GM23338 (cell line): ENCODE data around the gene MIER2. TPM values are rescaled to one million over a fixed set of nuclear protein-coding genes. Genes with fewer than 3 reads are reported as not detected.
"Not testable (repeated sequence)": the region's sequence is repeated elsewhere in the genome, so short reads cannot be mapped to it uniquely, and the experiment has no call there.

Experiments used
- ATAC-seq: fragments of 200-7000 bp; cut with Tn5 transposase; 3 replicates; pipeline ENCODE4 v1.9.1; 2020
- DNase-seq: peaks from one replicate; pipeline ENCODE4 v3.0.0-alpha.2; 2015; ENCODE audit warnings: low spot score
- H2AFZ ChIP-seq: fragments of 200-600 bp; sonication (generic); 2 replicates; pipeline ENCODE4 v1.8.0; 2016; ENCODE audit warnings: antibody characterized with exemption, mild to moderate bottlenecking, moderate library complexity
- H3F3A ChIP-seq: fragments of 200-600 bp; sonication (generic); replicated peaks from 2 replicates; pipeline ENCODE4 v1.8.0; 2017; ENCODE audit warnings: antibody characterized with exemption, mixed run types, low read depth
- H3K27ac ChIP-seq: fragments of 200-600 bp; sonication (generic); 2 replicates; pipeline ENCODE4 v1.6.1; 2016; ENCODE audit warnings: low read depth
- H3K27me3 ChIP-seq: fragments of 200-600 bp; sonication (generic); 2 replicates; pipeline ENCODE4 v1.8.0; 2016; ENCODE audit warnings: mild to moderate bottlenecking, mixed run types, moderate library complexity; ENCODE audit not compliant: insufficient read depth
- H3K36me3 ChIP-seq: fragments of 200-600 bp; sonication (generic); 2 replicates; pipeline ENCODE4 v1.8.0; 2016; ENCODE audit warnings: mild to moderate bottlenecking; ENCODE audit not compliant: insufficient read depth
- H3K4me1 ChIP-seq: fragments of 200-600 bp; sonication (generic); 2 replicates; pipeline ENCODE4 v1.8.0; 2016; ENCODE audit warnings: mild to moderate bottlenecking, moderate library complexity; ENCODE audit not compliant: insufficient read depth
- H3K4me2 ChIP-seq: fragments of 200-600 bp; sonication (generic); 2 replicates; pipeline ENCODE4 v1.7.1; 2017; ENCODE audit warnings: mixed run types
- H3K4me3 ChIP-seq: fragments of 200-600 bp; sonication (generic); 2 replicates; pipeline ENCODE4 v1.6.1; 2016; ENCODE audit warnings: mixed run types
- H3K79me2 ChIP-seq: fragments of 200-600 bp; sonication (generic); replicated peaks from 2 replicates; pipeline ENCODE4 v1.8.0; 2017; ENCODE audit warnings: mild to moderate bottlenecking; ENCODE audit not compliant: insufficient read depth
- H3K9me2 ChIP-seq: fragments of 200-600 bp; sonication (generic); 2 replicates; pipeline ENCODE4 v1.8.0; 2017; ENCODE audit not compliant: insufficient read depth
- H4K20me1 ChIP-seq: fragments of 200-600 bp; sonication (generic); replicated peaks from 2 replicates; pipeline ENCODE4 v1.8.0; 2017; ENCODE audit warnings: mild to moderate bottlenecking; ENCODE audit not compliant: insufficient read depth
- H3K27ac Mint-ChIP-seq: 2 replicates; pipeline ENCODE4 v1.8.0; 2020; ENCODE audit warnings: inconsistent platforms, mild to moderate bottlenecking, moderate library complexity, mixed read lengths
- H3K27me3 Mint-ChIP-seq: 3 replicates; pipeline ENCODE4 v1.8.0; 2022; ENCODE audit warnings: low read depth, mild to moderate bottlenecking, moderate library complexity, mixed read lengths, inconsistent platforms; ENCODE audit not compliant: insufficient read depth, poor library complexity
- H3K36me3 Mint-ChIP-seq: 3 replicates; pipeline ENCODE4 v1.8.0; 2021; ENCODE audit warnings: low read depth, mild to moderate bottlenecking, inconsistent platforms, moderate library complexity, mixed read lengths
- H3K4me1 Mint-ChIP-seq: 3 replicates; pipeline ENCODE4 v1.8.0; 2020; ENCODE audit warnings: mild to moderate bottlenecking, inconsistent platforms, mixed read lengths
- H3K4me3 Mint-ChIP-seq: 3 replicates; pipeline ENCODE4 v1.8.0; 2021; ENCODE audit warnings: moderate library complexity, mild to moderate bottlenecking, inconsistent platforms, mixed read lengths
- H3K9me3 Mint-ChIP-seq: 3 replicates; pipeline ENCODE4 v1.8.0; 2020; ENCODE audit warnings: moderate library complexity, mild to moderate bottlenecking, inconsistent platforms, mixed read lengths
- ETS1 ChIP-seq: IDR thresholded peaks from 2 replicates; pipeline ENCODE4 v1.6.1; 2016; ENCODE audit warnings: antibody characterized with exemption
- EZH2phosphoT487 ChIP-seq: fragments of 200-600 bp; sonication (generic); IDR thresholded peaks from one replicate; pipeline ENCODE4 v1.8.1; 2018; ENCODE audit warnings: antibody characterized with exemption; ENCODE audit not compliant: unreplicated experiment
- POLR2AphosphoS5 ChIP-seq: IDR thresholded peaks from 2 replicates; pipeline ENCODE4 v1.6.1; 2016; ENCODE audit warnings: antibody characterized with exemption, low read depth
- STAT1 ChIP-seq: IDR thresholded peaks from one replicate; pipeline ENCODE4 v1.6.1; 2016; ENCODE audit warnings: antibody characterized with exemption; ENCODE audit not compliant: unreplicated experiment
- ZNF331 ChIP-seq: fragments of 250-450 bp; sonication (Bioruptor Pico); IDR thresholded peaks from 2 replicates; pipeline ENCODE4 v1.5.0; 2020; ENCODE audit warnings: low read depth, mild to moderate bottlenecking, moderate library complexity
- ZNF462 ChIP-seq: fragments of 250-450 bp; sonication (Bioruptor Pico); IDR thresholded peaks from 2 replicates; pipeline ENCODE4 v1.5.0; 2020; ENCODE audit warnings: mild to moderate bottlenecking, moderate library complexity
- polyA plus RNA-seq: library from polyadenylated mRNA; unstranded; fragments of >200 nt; fragmentation: Nextera tagmentation; extraction: Ambion mirVana; gene quantifications from 2 replicates; pipeline ENCODE4 v1.2.1, GENCODE V29; 2016
- total RNA-seq: library from RNA; depleted of rRNA; stranded (reverse); fragments of >200 nt; shearing (Covaris generic); gene quantifications from 2 replicates; pipeline ENCODE4 v1.2.3, GENCODE V29; 2014
- TF ChIP-seq, protein P1 (sequence below), 2 experiments: fragments of 200-600 bp in 1 of 2; sonication (generic) in 1 of 2; conservative IDR thresholded peaks; 2 replicates each; pipeline versions ENCODE4 v1.5.1 to v1.6.1; 2016 to 2017; ENCODE audit warnings: antibody characterized with exemption in 2 of 2, low read depth in 2 of 2, mild to moderate bottlenecking in 2 of 2, moderate library complexity in 1 of 2

Gene MIER2
- total and polyA plus RNA-seq, 2 experiments from 2014 or later, result 30.2 to 37.9 TPM

DNA sequence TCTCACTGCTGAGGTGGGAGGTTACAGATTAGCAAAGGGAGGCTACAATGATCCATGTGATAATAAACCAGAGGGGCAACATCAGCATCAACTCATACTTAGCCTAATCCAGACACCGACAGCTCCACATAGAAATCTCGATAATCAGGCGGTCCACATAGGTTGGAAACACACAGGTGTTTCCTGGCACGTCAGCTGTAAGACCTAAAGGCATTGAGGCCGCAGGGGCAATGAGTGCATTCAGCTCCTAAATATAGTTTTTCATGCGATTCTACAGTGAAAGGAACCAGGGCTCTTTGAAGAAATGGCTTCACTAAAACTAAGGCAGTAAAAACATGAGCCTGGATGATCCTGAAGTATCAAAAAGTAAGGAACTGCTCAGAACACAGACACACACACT, 72.7 kb downstream of the MIER2 start (continued):
- TF ChIP-seq ZNF462 (CRISPR knock-in tag), result no peak
- no peak for TF ChIP-seq POLR2AphosphoS5
- no peak for TF ChIP-seq EZH2phosphoT487
- TF ChIP-seq, protein P1, sequence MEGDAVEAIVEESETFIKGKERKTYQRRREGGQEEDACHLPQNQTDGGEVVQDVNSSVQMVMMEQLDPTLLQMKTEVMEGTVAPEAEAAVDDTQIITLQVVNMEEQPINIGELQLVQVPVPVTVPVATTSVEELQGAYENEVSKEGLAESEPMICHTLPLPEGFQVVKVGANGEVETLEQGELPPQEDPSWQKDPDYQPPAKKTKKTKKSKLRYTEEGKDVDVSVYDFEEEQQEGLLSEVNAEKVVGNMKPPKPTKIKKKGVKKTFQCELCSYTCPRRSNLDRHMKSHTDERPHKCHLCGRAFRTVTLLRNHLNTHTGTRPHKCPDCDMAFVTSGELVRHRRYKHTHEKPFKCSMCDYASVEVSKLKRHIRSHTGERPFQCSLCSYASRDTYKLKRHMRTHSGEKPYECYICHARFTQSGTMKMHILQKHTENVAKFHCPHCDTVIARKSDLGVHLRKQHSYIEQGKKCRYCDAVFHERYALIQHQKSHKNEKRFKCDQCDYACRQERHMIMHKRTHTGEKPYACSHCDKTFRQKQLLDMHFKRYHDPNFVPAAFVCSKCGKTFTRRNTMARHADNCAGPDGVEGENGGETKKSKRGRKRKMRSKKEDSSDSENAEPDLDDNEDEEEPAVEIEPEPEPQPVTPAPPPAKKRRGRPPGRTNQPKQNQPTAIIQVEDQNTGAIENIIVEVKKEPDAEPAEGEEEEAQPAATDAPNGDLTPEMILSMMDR (conservative IDR thresholded peaks at IDR 0.05; ENCODE audit: low read depth in 2 of 2), result no peak
- no peak for TF ChIP-seq ETS1
- TF ChIP-seq STAT1, result no peak
- TF ChIP-seq ZNF331 (CRISPR knock-in tag), result no peak

- not testable (repeated sequence) for H3K27ac ChIP-seq, H3K36me3 Mint-ChIP-seq, ATAC-seq, DNase-seq, H3K4me3 Mint-ChIP-seq, H3K79me2 ChIP-seq, H3K9me3 Mint-ChIP-seq, H3K4me1 Mint-ChIP-seq, H3K27ac Mint-ChIP-seq, H3K4me3 ChIP-seq, H3K9me2 ChIP-seq, H3K4me2 ChIP-seq, H3K36me3 ChIP-seq, H4K20me1 ChIP-seq, H3F3A ChIP-seq, H2AFZ ChIP-seq, H3K4me1 ChIP-seq
- H3K27me3 ChIP-seq, result peaks cover 30% of the 10 kb centered on the region
- H3K27me3 Mint-ChIP-seq, result peaks cover 16% of the 10 kb centered on the region
Measured at GRCh38 chr19:270766-271318, 73.8 kb downstream of the MIER2 start.
